HG03159 (cell line): ENCODE results near the gene C17orf50.

ENCODE experiments used
- ATAC-seq: cut with Tn5 transposase; IDR thresholded peaks from one replicate; pipeline ENCODE4 v1.9.1; 2021; ENCODE audit warnings: mild to moderate bottlenecking, moderate library complexity; ENCODE audit not compliant: unreplicated experiment

The C17orf50 gene

GRCh38 chr17:35780950-35781349 lies 20.3 kb downstream of the C17orf50 start:
- ATAC-seq = no peak

GRCh38 chr17:35784895-35785294 lies 24.2 kb downstream of the C17orf50 start:
- no peak for ATAC-seq

- ATAC-seq = no peak
Measured at GRCh38 chr17:35786941-35787432, 26.3 kb downstream of the C17orf50 start.

GRCh38 chr17:35788477-35789368 lies 28.0 kb downstream of the C17orf50 start:
- no peak for ATAC-seq

DNA sequence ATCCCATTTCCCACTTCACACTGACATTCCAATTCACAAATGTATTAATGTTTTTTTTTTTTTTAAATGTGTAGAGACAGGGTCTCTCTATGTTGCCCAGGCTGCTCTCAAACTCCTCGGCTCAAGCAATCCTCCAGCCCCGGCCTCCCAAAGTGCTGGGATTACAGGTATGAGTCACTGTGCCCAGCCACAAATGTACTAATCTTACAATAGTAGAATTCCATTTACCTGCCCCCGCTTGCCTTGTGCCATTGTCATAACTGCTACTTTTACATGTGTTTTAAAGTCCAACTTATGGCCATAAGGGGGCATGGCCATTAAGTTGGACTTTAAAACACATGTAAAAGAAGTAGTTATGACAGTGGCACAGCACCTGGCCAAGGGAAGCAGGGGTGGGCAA lies 30.2 kb downstream of the C17orf50 start:
- no peak for ATAC-seq

DNA sequence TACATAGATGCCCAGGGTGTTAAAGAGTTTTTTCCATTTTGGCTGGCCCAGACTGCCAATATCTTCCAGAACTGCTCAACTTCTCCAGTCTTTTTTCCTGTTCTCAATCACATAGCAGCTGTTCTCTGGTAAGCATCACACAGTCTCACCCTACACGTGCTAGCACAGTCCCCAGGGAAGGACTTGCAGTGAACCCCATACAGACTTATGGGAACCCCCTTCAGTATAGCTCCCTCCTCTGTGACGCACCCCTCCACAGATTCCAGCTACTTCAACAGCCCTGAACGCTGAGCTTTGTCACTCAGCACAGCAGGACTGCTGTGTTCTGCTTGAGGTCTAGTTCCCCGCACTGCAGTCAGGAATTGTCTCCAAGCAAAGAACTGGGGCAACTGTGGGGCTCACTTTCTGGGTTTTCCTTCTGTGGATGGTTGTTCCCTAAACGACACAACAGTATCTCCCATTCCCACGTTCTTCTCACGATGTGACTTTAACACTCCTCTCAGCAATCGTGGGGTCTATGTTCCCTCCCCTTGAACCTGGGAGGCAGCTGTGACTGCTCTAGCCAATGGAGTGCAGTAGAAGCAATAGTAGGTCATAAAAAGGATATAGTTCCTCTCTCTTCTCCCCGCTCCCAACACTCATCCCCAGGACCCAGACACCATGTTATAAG lies 31.1 kb downstream of the C17orf50 start:
- ATAC-seq = no peak

- ATAC-seq = no peak
Measured at GRCh38 chr17:35793257-35793656, 32.6 kb downstream of the C17orf50 start.

GRCh38 chr17:35795007-35795870 lies 34.6 kb downstream of the C17orf50 start, which contains the start of gene MMP28:
Gene MMP28 (minus strand): TSS chr17:35795641. CDS start chr17:35795377, 264 bp downstream.
- ATAC-seq = no peak

- ATAC-seq = no peak
Measured at GRCh38 chr17:35795871-35796265, 35.2 kb downstream of the C17orf50 start.

DNA sequence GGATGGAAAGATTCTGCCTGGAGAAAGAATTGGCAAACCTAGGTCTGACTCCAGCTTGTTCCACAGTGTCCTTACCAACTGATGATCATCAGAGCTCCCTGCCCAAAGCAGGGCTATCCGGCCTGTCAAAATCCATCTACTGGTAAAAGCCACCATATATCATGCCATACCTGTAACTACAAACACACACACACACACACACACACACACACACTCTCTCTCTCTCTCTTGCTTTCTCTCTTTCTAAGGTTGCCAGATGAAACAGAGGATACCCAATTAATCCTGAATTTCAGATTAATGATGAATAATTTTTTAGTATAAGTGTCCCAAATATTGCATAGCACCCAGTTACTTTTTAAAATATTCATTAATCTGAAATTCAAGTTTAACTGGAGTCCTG lies 36.3 kb downstream of the C17orf50 start:
- ATAC-seq = no peak

- no peak for ATAC-seq
Measured at GRCh38 chr17:35797370-35797769, 36.7 kb downstream of the C17orf50 start.

DNA sequence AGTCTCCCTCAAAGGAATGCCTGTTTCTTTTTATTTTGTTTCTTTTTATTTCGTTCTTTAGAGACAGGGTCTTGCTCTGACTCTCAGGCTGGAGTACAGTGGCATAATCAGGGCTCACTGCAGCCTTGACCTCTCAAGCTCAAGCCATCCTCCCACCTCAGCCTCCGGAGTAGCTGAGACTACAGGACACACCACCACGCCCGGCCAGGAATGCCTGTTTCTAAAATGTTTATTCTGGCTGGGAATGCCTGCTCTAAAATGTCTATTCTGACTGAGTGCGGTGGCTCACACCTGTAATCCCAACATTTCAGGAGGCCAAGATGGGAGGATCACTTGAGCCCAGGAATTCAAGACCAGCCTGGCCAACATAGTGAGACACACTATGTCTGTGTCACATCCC lies 37.2 kb downstream of the C17orf50 start:
- no peak for ATAC-seq

GRCh38 chr17:35799942-35800341 lies 39.3 kb downstream of the C17orf50 start:
- no peak for ATAC-seq

GRCh38 chr17:35801583-35802224 lies 41.0 kb downstream of the C17orf50 start:
- ATAC-seq = no peak

GRCh38 chr17:35804658-35805192 lies 44.0 kb downstream of the C17orf50 start:
- no peak for ATAC-seq

- no peak for ATAC-seq
Measured at GRCh38 chr17:35807371-35808144, 46.9 kb downstream of the C17orf50 start.

DNA sequence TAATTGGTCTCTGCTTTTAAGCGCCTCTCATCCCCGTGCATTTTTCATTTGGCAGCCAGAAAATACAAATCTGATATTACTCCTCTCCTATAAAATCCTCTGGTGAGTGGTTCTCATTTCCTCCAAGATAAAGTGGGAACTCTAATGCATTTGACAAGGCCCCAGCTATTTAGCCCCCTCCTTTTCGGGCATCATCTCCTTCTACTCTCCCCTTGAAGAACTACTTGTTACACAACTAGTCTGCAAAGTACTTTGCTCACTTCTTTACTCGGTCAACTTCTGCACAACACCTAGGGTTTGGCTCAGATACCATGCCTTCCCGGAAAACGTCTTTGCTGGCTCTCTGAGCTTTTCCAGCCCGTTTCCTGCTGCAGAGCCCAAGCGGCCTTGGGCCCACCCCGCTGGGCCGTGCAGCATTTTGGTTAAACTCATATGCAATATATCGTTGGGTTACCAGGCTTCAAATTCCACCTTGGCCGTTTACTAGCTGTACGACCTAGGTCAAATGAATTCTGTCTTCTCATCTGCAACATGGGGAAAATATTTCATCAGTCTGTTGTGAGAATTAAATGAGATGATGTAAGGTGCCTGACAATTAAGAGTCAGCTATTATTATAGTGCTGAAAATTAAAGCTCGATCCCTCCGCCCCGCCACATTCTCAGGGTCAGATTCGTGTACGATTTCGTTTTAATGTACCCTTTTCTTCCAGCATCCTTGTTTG lies 47.7 kb downstream of the C17orf50 start:
- no peak for ATAC-seq

DNA sequence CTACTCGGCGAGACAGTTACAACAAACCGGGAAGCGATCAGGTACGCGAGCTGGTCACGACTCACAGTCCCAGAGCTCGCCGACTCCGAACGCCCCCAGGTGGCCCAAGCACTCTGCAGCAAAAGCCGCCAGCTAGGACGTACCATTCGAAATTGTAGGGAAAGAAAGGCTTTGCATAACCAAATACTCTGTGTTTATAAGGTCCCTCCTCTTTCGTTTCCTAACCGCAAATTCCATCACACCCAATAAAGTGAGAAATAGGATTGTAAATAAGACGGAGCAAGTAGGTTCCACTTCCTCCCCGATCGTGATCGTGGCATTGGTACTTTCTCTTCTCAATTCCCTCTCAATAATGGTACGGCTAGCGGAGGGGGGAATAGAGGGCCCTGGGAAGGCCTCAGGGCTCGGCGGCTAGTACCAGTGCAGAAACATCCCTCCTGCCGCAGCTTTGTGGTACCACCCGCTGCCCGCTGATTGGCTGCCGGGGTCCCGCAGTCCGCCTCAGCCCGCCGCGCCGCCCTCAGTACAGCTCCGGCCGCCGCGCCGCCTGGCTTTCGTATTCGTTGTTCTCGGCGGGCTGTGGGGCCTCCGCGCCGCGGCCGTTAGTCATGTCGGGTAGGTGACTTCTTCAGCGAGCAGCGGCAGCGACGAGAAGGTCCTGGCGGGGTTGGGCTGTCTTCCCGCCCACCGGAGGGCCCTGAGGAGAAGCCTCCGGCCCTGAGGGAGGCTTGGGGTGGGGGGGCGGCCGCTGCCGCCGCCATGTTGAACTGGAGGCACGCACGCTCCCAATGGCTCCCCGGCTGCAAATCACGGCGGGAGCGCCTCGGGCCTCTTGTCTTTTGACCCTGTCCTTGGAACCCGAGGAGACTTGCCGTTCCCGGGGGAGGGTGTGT lies 48.5 kb downstream of the C17orf50 start, which contains the start of gene TAF15:
TSS of gene TAF15 (plus strand) at position 523 of the 893 bp plus-strand sequence. CDS start at position 609, 86 bp downstream.
- ATAC-seq = peak; percentile 88
